NOMO-1 (cell line): ENCODE data around the gene INAFM2.

ENCODE experiments used
- DNase-seq, 2 experiments: peaks; one replicate each; lab custom pipeline; 2025; ENCODE audit not compliant: unreplicated experiment in 2 of 2; lab: John Stamatoyannopoulos, UW

Gene INAFM2

GRCh38 chr15:40286794-40287193 is 36.7 kb upstream of the INAFM2 start:
- no peak for DNase-seq

- no peak for DNase-seq
Observed at GRCh38 chr15:40287505-40287904, 36.0 kb upstream of the INAFM2 start.

- DNase-seq = no peak
Observed at GRCh38 chr15:40287968-40288367, 35.5 kb upstream of the INAFM2 start.

GRCh38 chr15:40289140-40289775 is 34.2 kb upstream of the INAFM2 start:
- DNase-seq = no peak

GRCh38 chr15:40290545-40290917 is 33.0 kb upstream of the INAFM2 start:
- DNase-seq = no peak

- DNase-seq = no peak
Observed at GRCh38 chr15:40290918-40291574, 32.4 kb upstream of the INAFM2 start.

GRCh38 chr15:40292246-40292645 is 31.2 kb upstream of the INAFM2 start:
- no peak for DNase-seq

GRCh38 chr15:40293006-40293405 is 30.5 kb upstream of the INAFM2 start:
- no peak for DNase-seq

- DNase-seq = no peak
Observed at GRCh38 chr15:40293905-40294895, 29.3 kb upstream of the INAFM2 start.

GRCh38 chr15:40295297-40295696 is 28.2 kb upstream of the INAFM2 start:
- DNase-seq = no peak

- DNase-seq = no peak
Observed at GRCh38 chr15:40295877-40296560, 27.5 kb upstream of the INAFM2 start.

GRCh38 chr15:40296561-40297230 is 26.8 kb upstream of the INAFM2 start:
- DNase-seq = no peak

- DNase-seq = no peak
Observed at GRCh38 chr15:40297356-40297755, 26.1 kb upstream of the INAFM2 start.

- no peak for DNase-seq
Observed at GRCh38 chr15:40298216-40298935, 25.1 kb upstream of the INAFM2 start.

- DNase-seq = no peak
Observed at GRCh38 chr15:40300367-40300766, 23.1 kb upstream of the INAFM2 start.

GRCh38 chr15:40300771-40301170 is 22.7 kb upstream of the INAFM2 start:
- DNase-seq = no peak

- no peak for DNase-seq
Observed at GRCh38 chr15:40301467-40302179, 21.9 kb upstream of the INAFM2 start.

- DNase-seq = no peak
Observed at GRCh38 chr15:40302288-40302886, 21.1 kb upstream of the INAFM2 start.

GRCh38 chr15:40302981-40303380 is 20.5 kb upstream of the INAFM2 start:
- no peak for DNase-seq
